HepG2 (cell line): ENCODE measurements around the gene PGC. TPM values are rescaled to one million over a fixed set of nuclear protein-coding genes. Genes with fewer than 3 reads are reported as not detected.

ENCODE experiments used
- ARHGAP35 ChIP-seq: sonication (generic); formaldehyde crosslinking; IDR thresholded peaks from 2 replicates; pipeline ENCODE4 v1.9.0; 2022; ENCODE audit warnings: mild to moderate bottlenecking, inconsistent platforms, moderate library complexity, missing genetic modification reagents, borderline replicate concordance
- EP300 ChIP-seq, 3 experiments: sonication (generic) in 1 of 3; formaldehyde crosslinking in 1 of 3; IDR thresholded peaks; 2 replicates each; pipeline versions ENCODE4 v1.5.1 to v1.6.1; 2011 to 2020; ENCODE audit warnings: low read depth in 2 of 3, low read length in 2 of 3, borderline replicate concordance in 1 of 3, improper control_type of control experiment in 1 of 3, mild to moderate bottlenecking in 1 of 3, missing genetic modification reagents in 1 of 3, moderate library complexity in 1 of 3
- FOXA3 ChIP-seq: IDR thresholded peaks from 2 replicates; pipeline ENCODE4 v1.6.1; 2016; ENCODE audit warnings: missing genetic modification reagents, missing compliant biosample characterization
- HNF4G ChIP-seq, 2 experiments: sonication (generic) in 1 of 2; formaldehyde crosslinking in 1 of 2; IDR thresholded peaks; 2 replicates each; pipeline versions ENCODE4 v1.4.0 to v1.6.1; 2011 to 2020; ENCODE audit warnings: borderline replicate concordance in 2 of 2, low read depth in 2 of 2, mild to moderate bottlenecking in 2 of 2, low read length in 1 of 2, missing genetic modification reagents in 1 of 2, moderate library complexity in 1 of 2
- LCORL ChIP-seq, 2 experiments: fragments of 450-650 bp in 1 of 2; sonication (generic) in 1 of 2; formaldehyde crosslinking in 1 of 2; IDR thresholded peaks; 2 replicates each; pipeline versions ENCODE4 v1.5.0 to v1.6.1; 2017 to 2020; ENCODE audit warnings: antibody characterized with exemption in 1 of 2, missing genetic modification reagents in 1 of 2
- MAZ ChIP-seq, 2 experiments: sonication (generic) in 1 of 2; formaldehyde crosslinking in 1 of 2; IDR thresholded peaks; 2 replicates each; pipeline versions ENCODE4 v1.5.0 to v1.6.1; 2012 to 2020; ENCODE audit warnings: low read depth in 2 of 2, mild to moderate bottlenecking in 2 of 2, borderline replicate concordance in 1 of 2, improper control_type of control experiment in 1 of 2, low read length in 1 of 2, missing genetic modification reagents in 1 of 2, moderate library complexity in 1 of 2
- MIER2 ChIP-seq: IDR thresholded peaks from 2 replicates; pipeline ENCODE4 v1.6.1; 2016; ENCODE audit warnings: missing biosample characterization, missing genetic modification reagents
- RBFOX2 ChIP-seq: fragments of 200-400 bp; formaldehyde crosslinking; IDR thresholded peaks from 2 replicates; pipeline ENCODE4 v1.6.1; 2017; ENCODE audit warnings: low read depth, mild to moderate bottlenecking, low read length
- SNAPC5 ChIP-seq: sonication (generic); formaldehyde crosslinking; IDR thresholded peaks from 2 replicates; pipeline ENCODE4 v1.8.1; 2023; ENCODE audit warnings: mild to moderate bottlenecking, missing genetic modification reagents, borderline replicate concordance
- SRY ChIP-seq: sonication (generic); formaldehyde crosslinking; IDR thresholded peaks from 2 replicates; pipeline ENCODE4 v1.8.0; 2022; ENCODE audit warnings: mild to moderate bottlenecking, missing genetic modification reagents
- ZEB1 ChIP-seq: IDR thresholded peaks from 2 replicates; pipeline ENCODE4 v1.6.1; 2012; ENCODE audit warnings: mild to moderate bottlenecking, low read depth, inconsistent platforms; ENCODE audit not compliant: insufficient replicate concordance
- ZFAT ChIP-seq: sonication (generic); formaldehyde crosslinking; conservative IDR thresholded peaks from 2 replicates; pipeline ENCODE4 v1.8.1; 2023; ENCODE audit warnings: missing genetic modification reagents, inconsistent platforms
- ZFP37 ChIP-seq: sonication (generic); formaldehyde crosslinking; IDR thresholded peaks from 2 replicates; pipeline ENCODE4 v1.4.0; 2020; ENCODE audit warnings: missing genetic modification reagents, borderline replicate concordance
- ZNF281 ChIP-seq: sonication (generic); formaldehyde crosslinking; IDR thresholded peaks from 2 replicates; pipeline ENCODE4 v1.4.0; 2020; ENCODE audit warnings: missing genetic modification reagents, borderline replicate concordance
- ZNF331 ChIP-seq: sonication (generic); formaldehyde crosslinking; IDR thresholded peaks from 2 replicates; pipeline ENCODE4 v1.4.0; 2020; ENCODE audit warnings: missing genetic modification reagents
- ZNF335 ChIP-seq: sonication (generic); formaldehyde crosslinking; IDR thresholded peaks from 2 replicates; pipeline ENCODE4 v1.4.0; 2020; ENCODE audit warnings: missing genetic modification reagents
- ZNF724P ChIP-seq: sonication (generic); formaldehyde crosslinking; IDR thresholded peaks from 2 replicates; pipeline ENCODE4 v1.8.0; 2022; ENCODE audit warnings: missing genetic modification reagents, borderline replicate concordance
- polyA plus RNA-seq, 8 experiments: library from polyadenylated mRNA; depleted of rRNA in 3 of 8; stranded (reverse) in 7 of 8; unstranded in 1 of 8; fragments of >200 nt; fragmentation: Illumina TruSeq in 4 of 8; extraction: Trizol in 4 of 8; gene quantifications; 2 replicates each; pipeline versions ENCODE4 v1.2.1 to v1.2.3, GENCODE V29; 2011 to 2016; ENCODE audit warnings: low read depth in 4 of 8, missing spikeins in 1 of 8, mixed read lengths in 1 of 8; ENCODE audit not compliant: insufficient read depth in 1 of 8
- total RNA-seq, 5 experiments: library from RNA; depleted of rRNA; stranded (reverse); fragments of >200 nt; fragmentation: Illumina TruSeq; extraction: Trizol; gene quantifications; 2 replicates each; pipeline ENCODE4 v1.2.3, GENCODE V29; 2016; ENCODE audit warnings: low read depth in 1 of 5
- TF ChIP-seq, protein P1 (sequence below): sonication (generic); formaldehyde crosslinking; IDR thresholded peaks from 2 replicates; pipeline ENCODE4 v1.8.0; 2022; ENCODE audit warnings: missing genetic modification reagents, mild to moderate bottlenecking, moderate library complexity, borderline replicate concordance
- TF ChIP-seq, protein P2 (sequence below): sonication (generic); formaldehyde crosslinking; IDR thresholded peaks from 2 replicates; pipeline ENCODE4 v1.8.0; 2022; ENCODE audit warnings: mild to moderate bottlenecking, missing genetic modification reagents

Gene PGC
- total and polyA plus RNA-seq, 2 of the 13 experiments (the other 11 are each of a cell fraction or from before 2014, with no cell fraction given), result 426 to 502 TPM

DNA sequence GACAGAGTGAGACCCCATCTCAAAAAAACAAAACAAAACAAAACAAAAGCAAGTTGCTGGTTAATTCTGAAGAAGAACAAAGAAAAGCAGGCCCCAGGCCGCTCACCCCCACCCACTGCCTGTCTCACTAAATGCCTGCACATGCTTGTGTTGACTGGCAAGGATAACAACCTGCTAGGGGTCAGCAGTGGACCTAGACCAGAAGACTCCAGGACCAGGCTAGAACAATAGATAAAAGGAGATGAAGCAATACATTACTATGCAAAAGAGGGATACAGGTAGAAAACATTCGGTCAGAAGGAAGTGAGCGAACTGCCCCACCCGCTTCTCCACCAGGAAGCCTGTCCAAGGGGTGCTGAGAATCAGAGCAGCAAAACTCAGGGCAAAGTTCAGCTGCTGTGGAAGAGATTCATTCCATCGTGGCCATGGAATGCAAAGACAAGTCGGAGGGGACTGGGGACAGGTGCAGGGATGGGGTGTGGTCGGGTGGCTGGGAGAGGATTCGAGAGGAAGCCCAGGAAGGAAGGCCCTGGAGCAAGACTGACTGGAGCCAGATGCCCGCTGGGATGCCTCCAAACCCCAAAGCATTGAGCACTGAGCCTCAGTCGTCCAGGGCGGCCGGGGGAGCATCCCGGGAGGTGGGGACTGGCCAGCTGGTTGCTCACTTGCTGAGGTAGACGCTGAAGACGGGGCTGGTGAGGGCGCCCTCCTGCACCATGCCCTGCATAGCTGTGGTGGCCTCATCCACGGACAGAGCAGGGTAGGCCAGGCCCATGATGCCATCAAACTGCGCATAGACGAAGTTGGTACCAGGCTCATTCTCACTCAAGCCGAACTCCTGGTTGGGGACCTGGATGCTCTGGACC, 5.3 kb downstream of the PGC start (continued):
- TF ChIP-seq ZNF335 (CRISPR knock-in tag) (0 out of 2 replicates have a peak, but pooled peaks have one; percentile 16), MAZ (IDR thresholded peaks at IDR 0.05; ENCODE audit: borderline replicate concordance, low read depth, low read length) (no peak; the same call in 1 of the 2 replicates), MAZ (CRISPR knock-in tag; IDR thresholded peaks at IDR 0.05; ENCODE audit: low read depth) (0 out of 2 replicates have a peak, but pooled peaks have one; percentile 23), ZNF331 (CRISPR knock-in tag) (peak; percentile 70), ZFP37 (no peak), ZNF724P (CRISPR knock-in tag) (no peak), SNAPC5 (CRISPR knock-in tag) (0 out of 2 replicates have a peak, but pooled peaks have one; percentile 23), ZFAT (no peak), ARHGAP35 (CRISPR knock-in tag) (0 out of 2 replicates have a peak, but pooled peaks have one; percentile 67), HNF4G (IDR thresholded peaks at IDR 0.05; ENCODE audit: borderline replicate concordance, low read depth, low read length) (peak; percentile 37; the same call in 1 of the 2 replicates), HNF4G (CRISPR knock-in tag; IDR thresholded peaks at IDR 0.05; ENCODE audit: borderline replicate concordance, low read depth) (0 out of 2 replicates have a peak, but pooled peaks have one; percentile 59), ZEB1 (peak; percentile 94), FOXA3 (peak; percentile 64), MIER2 (CRISPR knock-in tag) (peak; percentile 50; the same call in 1 of the 2 replicates), EP300 (IDR thresholded peaks at IDR 0.05; ENCODE audit: low read depth in 2 of 2, low read length in 2 of 2) (peak; percentile 64; a peak in 3 of 4 replicates), EP300 (CRISPR knock-in tag; IDR thresholded peaks at IDR 0.05; ENCODE audit: borderline replicate concordance) (peak; percentile 78; the same call in 1 of the 2 replicates), ZNF281 (CRISPR knock-in tag) (0 out of 2 replicates have a peak, but pooled peaks have one; percentile 44), LCORL (IDR thresholded peaks at IDR 0.05) (no peak), LCORL (CRISPR knock-in tag; IDR thresholded peaks at IDR 0.05) (peak; percentile 86), SRY (CRISPR knock-in tag) (no peak), RBFOX2 (peak; percentile 61)
- TF ChIP-seq, protein P1, sequence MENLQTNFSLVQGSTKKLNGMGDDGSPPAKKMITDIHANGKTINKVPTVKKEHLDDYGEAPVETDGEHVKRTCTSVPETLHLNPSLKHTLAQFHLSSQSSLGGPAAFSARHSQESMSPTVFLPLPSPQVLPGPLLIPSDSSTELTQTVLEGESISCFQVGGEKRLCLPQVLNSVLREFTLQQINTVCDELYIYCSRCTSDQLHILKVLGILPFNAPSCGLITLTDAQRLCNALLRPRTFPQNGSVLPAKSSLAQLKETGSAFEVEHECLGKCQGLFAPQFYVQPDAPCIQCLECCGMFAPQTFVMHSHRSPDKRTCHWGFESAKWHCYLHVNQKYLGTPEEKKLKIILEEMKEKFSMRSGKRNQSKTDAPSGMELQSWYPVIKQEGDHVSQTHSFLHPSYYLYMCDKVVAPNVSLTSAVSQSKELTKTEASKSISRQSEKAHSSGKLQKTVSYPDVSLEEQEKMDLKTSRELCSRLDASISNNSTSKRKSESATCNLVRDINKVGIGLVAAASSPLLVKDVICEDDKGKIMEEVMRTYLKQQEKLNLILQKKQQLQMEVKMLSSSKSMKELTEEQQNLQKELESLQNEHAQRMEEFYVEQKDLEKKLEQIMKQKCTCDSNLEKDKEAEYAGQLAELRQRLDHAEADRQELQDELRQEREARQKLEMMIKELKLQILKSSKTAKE (CRISPR knock-in tag), result peak; percentile 6; the same call in 1 of the 2 replicates
- TF ChIP-seq, protein P2, sequence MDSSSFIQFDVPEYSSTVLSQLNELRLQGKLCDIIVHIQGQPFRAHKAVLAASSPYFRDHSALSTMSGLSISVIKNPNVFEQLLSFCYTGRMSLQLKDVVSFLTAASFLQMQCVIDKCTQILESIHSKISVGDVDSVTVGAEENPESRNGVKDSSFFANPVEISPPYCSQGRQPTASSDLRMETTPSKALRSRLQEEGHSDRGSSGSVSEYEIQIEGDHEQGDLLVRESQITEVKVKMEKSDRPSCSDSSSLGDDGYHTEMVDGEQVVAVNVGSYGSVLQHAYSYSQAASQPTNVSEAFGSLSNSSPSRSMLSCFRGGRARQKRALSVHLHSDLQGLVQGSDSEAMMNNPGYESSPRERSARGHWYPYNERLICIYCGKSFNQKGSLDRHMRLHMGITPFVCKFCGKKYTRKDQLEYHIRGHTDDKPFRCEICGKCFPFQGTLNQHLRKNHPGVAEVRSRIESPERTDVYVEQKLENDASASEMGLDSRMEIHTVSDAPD (CRISPR knock-in tag), result 0 out of 2 replicates have a peak, but pooled peaks have one; percentile 38
